ENCODE measurements around the gene OGFOD1. TPM values are rescaled to one million over a fixed set of nuclear protein-coding genes. Genes with fewer than 3 reads are reported as not detected.
A peak's percentile ranks its signal among the peaks of the same experiment; 100 is the strongest.

OGFOD1 gene
- total RNA-seq, 1 donor from 2014 or later, result 14.5 TPM

DNA sequence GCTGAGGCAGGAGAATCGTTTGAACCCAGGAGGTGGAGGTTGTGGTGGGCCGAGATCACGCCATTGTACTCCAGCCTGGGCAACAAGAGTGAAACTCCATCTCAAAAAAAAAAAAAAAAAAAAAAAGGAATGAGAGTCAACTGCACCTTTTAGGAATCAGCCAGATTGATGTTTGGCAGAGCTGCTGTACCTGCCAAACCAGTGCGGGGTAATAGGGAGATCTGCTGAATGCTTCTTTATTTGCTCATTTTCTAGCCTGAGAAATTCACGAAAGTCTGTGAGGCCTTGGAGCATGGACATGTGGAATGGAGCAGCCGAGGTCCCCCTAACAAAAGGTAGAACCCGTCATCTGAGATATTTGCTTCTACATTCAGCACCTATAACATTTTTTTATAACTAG, 18.4 kb downstream of the OGFOD1 start:
- no peak for DNase-seq (ENCODE audit: extremely low spot score in 2 of 2)
- H3K4me1 ChIP-seq, result no peaks in the 10 kb centered on the region
- no peaks in the 10 kb centered on the region for H3K9me3 ChIP-seq
- TF ChIP-seq POLR2A (IDR thresholded peaks at IDR 0.05) (no peak), POLR2AphosphoS5 (IDR thresholded peaks at IDR 0.05; ENCODE audit: insufficient read depth in 1 of 2, low read depth in 1 of 2) (no peak), CTCF (IDR thresholded peaks at IDR 0.05) (no peak)
- H3K27me3 ChIP-seq, result no peaks in the 10 kb centered on the region
- peaks cover 0 to 88% of the 10 kb centered on the region in 2 donors for H3K36me3 ChIP-seq
- intact Hi-C loops (cut with DNase I), result no loop called here
- no peak overlapping the region for H3K27ac ChIP-seq
- no peak overlapping the region for H3K4me3 ChIP-seq

GRCh38 chr16:56470232-56470631, 18.9 kb downstream of the OGFOD1 start:
- intact Hi-C loops (cut with DNase I), result no loop called here
- Histone ChIP-seq H3K36me3 (peaks cover 0 to 89% of the 10 kb centered on the region in 2 donors), H3K4me3 (no peak overlapping the region), H3K4me1 (no peaks in the 10 kb centered on the region), H3K27ac (no peak overlapping the region), H3K27me3 (no peaks in the 10 kb centered on the region), H3K9me3 (no peaks in the 10 kb centered on the region)
- TF ChIP-seq CTCF (IDR thresholded peaks at IDR 0.05) (no peak), POLR2AphosphoS5 (IDR thresholded peaks at IDR 0.05; ENCODE audit: insufficient read depth in 1 of 2, low read depth in 1 of 2) (peak in 1 of 2 donors; percentile 78)
- DNase-seq (ENCODE audit: extremely low spot score in 2 of 2), result no peak

GRCh38 chr16:56470666-56471065, 19.3 kb downstream of the OGFOD1 start:
- intact Hi-C loops (cut with DNase I), result no loop called here
- Histone ChIP-seq H3K9me3 (no peaks in the 10 kb centered on the region), H3K27me3 (no peaks in the 10 kb centered on the region), H3K4me3 (no peak overlapping the region), H3K4me1 (no peaks in the 10 kb centered on the region), H3K36me3 (peaks cover 0 to 89% of the 10 kb centered on the region in 2 donors), H3K27ac (no peak overlapping the region)
- TF ChIP-seq POLR2AphosphoS5 (IDR thresholded peaks at IDR 0.05; ENCODE audit: insufficient read depth in 1 of 2, low read depth in 1 of 2) (no peak), CTCF (IDR thresholded peaks at IDR 0.05) (no peak), POLR2A (IDR thresholded peaks at IDR 0.05) (no peak)
- no peak for DNase-seq (ENCODE audit: extremely low spot score in 2 of 2)

DNA sequence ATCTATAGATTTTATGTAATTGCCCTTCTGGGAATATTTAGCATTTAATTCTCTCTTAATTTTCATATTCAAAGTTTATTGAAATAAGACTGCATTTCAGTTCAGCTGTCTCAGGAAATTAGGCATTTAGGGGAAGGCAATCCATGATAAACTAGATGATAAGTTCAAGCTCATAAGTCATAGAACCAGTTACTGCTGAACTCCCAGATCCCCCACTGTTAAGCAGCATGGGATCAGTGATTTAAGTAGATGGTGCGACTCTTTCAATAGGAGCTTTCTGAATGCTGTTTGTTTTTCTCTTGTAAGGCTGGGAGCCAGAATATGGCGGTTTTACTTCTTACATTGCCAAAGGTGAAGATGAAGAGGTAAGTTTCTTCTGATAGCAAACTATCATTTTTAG, 23.8 kb downstream of the OGFOD1 start:
- H3K36me3 ChIP-seq, result peaks cover 0 to 80% of the 10 kb centered on the region in 2 donors

More for the DNA sequence above, 23.8 kb downstream of the OGFOD1 start:
- Histone ChIP-seq H3K9me3 (no peaks in the 10 kb centered on the region), H3K27me3 (no peaks in the 10 kb centered on the region), H3K4me3 (no peak overlapping the region), H3K27ac (no peak overlapping the region), H3K4me1 (no peaks in the 10 kb centered on the region)
- DNase-seq (ENCODE audit: extremely low spot score in 2 of 2), result no peak
- intact Hi-C loops (cut with DNase I), result no loop called here
- TF ChIP-seq CTCF (IDR thresholded peaks at IDR 0.05) (no peak), POLR2A (IDR thresholded peaks at IDR 0.05) (no peak), POLR2AphosphoS5 (IDR thresholded peaks at IDR 0.05; ENCODE audit: insufficient read depth in 1 of 2, low read depth in 1 of 2) (no peak)

Measured in vagina (tissue), 2 donors.